ENCODE results near the gene PCIF1.
"Not testable (repeated sequence)": the region's sequence is repeated elsewhere in the genome, so short reads cannot be mapped to it uniquely, and the experiment has no call there.

Gene PCIF1

GRCh38 chr20:45934586-45935415 lies at the start of gene PCIF1:
Gene PCIF1 (plus strand): TSS chr20:45934683. CDS start chr20:45939000, 4,317 bp downstream.
- DNase-seq, result peak; percentile 99

DNA sequence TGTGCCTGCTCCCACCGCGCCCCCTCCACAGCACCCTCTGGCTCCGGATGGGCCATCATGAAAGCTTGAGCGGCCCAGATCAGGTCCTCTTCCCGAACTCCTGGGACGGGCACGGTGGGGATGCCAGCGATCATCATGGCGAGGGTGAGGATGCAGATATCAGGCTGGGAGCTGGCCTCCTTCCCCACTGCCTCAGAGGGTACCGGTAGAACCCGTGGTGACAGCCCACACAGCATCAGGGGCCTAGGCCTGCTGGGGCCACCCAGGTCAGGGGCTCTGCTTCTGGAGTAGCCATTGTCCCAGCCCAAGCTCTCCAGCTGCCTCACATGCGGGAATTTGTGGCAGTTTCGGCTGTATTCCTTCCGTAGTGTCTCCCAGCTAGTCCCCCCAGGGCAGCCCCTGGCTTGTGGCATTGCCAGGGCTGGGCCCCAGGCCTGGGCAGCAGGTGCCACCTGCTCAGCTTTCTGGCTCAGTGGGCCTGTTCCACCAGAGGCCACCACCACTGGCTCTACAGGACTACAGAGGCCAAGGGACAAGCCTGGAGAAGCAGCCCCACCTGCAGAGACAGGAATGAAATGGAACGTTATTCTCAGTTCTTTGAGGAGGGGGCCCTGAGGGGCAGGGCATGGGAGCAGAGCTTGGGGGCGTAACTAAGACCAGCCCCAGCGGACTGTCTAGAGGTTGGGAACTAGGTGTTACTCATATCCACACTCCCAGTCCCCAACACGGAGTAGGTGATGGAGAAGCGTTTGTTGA lies 47.7 kb upstream of the PCIF1 start:
- DNase-seq, result no peak

- no peak for DNase-seq
Observed at GRCh38 chr20:45887346-45887715, 47.2 kb upstream of the PCIF1 start, which contains the start of gene SPATA25. Gene SPATA25 (minus strand): TSS chr20:45887622. CDS start chr20:45887590, 32 bp downstream.

DNA sequence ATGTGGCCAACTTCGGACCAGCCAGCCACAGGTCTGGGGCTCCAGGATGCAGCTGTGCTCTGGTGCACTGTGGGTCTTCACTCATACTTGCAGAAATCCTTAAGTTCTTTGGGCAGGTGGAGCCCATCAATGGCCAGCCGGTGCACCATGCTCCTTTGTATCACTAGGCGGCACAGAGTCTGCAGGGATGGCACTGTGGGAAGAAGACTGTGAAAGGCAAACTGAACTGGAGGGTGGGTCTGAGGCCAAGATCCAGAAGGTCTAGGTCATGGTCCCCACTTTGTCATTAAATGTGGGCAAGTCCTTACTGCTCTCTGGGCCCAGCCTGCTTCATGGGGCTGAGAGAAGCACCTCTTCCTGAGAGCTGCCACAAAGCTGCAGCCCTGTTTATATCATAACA lies 45.8 kb upstream of the PCIF1 start:
- DNase-seq, result no peak

DNA sequence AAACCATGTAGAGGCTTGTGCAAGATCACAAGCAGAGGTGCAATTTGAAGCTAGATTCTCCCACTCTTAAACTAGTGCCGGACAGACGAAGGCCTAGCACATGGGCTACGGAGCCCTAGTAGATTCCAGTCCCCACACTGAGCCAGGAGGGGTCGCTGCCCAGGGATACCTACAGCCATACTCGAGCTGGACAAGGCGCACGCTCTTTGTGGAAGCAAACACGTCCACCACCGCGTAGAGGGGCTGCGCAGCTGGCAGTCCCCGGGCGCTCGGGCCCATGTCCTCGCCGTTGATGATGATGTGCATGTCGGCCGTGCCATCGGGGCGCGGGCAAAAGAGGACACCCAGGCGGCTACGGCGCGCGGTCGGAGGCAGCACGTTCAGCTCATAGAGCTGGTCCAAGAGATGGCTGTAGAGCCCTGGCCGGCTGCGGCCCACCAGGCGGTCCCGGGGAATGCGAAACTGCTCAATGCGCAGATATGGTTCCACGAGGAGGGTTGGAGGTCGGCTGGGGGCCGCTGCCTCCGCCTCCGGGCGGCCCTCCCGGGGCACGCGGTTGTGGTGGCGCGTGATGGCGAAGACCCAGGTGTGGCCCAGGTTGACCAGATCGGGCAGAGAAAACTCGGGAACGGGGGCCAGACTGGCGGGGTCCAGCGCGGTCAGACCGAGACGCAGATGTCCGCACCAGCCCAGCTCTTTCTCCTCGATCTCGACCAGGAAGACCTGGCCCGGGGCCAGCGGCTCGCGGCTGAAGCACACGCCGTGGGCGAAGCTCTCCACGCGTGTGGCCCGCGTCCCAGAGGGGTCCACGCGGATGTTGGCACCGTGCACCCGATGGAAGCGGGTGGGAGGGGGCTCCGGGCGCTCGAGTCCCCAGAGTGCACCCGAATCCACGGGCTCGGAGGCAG lies 44.2 kb upstream of the PCIF1 start:
- peak; percentile 87 for DNase-seq

DNA sequence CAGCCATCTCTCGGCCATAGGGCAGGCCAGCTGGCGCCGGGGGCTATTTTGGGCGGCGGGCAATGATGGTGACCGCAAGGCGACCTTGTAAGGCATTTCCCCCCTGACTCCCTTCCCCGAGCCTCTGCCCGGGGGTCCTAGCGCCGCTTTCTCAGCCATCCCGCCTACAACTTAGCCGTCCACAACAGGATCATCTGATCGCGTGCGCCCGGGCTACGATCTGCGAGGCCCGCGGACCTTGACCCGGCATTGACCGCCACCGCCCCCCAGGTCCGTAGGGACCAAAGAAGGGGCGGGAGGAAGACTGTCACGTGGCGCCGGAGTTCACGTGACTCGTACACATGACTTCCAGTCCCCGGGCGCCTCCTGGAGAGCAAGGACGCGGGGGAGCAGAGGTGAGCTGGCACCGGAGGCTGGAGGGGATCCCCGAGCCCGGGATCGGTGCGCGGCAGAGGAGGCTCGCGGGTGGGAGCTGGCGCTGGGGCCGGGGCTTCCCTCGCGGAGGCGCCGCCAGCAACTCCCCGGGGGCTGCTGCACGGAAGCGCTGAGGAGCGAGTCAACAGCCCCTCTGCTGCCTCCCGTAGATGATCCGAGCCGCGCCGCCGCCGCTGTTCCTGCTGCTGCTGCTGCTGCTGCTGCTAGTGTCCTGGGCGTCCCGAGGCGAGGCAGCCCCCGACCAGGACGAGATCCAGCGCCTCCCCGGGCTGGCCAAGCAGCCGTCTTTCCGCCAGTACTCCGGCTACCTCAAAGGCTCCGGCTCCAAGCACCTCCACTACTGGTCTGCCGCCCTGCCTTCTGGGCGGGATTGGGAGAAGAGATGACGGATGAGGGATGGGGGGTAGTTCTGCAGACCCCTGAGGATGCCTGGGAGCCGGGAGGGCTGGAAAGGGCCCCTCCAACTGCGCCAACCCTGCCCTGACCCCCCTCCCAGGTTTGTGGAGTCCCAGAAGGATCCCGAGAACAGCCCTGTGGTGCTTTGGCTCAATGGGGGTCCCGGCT lies 43.2 kb upstream of the PCIF1 start, which contains the start of the genes CTSA and NEURL2:
Gene CTSA (plus strand): TSS at position 351 of the 999 bp plus-strand sequence. CDS start 234 bp downstream, at position 585.
Gene NEURL2 (minus strand): TSS at position 224 of the 999 bp plus-strand sequence. CDS start 217 bp downstream, at position 7.
- peak; percentile 96 for DNase-seq

- DNase-seq, result no peak
Observed at GRCh38 chr20:45892049-45892825, 42.2 kb upstream of the PCIF1 start.

DNA sequence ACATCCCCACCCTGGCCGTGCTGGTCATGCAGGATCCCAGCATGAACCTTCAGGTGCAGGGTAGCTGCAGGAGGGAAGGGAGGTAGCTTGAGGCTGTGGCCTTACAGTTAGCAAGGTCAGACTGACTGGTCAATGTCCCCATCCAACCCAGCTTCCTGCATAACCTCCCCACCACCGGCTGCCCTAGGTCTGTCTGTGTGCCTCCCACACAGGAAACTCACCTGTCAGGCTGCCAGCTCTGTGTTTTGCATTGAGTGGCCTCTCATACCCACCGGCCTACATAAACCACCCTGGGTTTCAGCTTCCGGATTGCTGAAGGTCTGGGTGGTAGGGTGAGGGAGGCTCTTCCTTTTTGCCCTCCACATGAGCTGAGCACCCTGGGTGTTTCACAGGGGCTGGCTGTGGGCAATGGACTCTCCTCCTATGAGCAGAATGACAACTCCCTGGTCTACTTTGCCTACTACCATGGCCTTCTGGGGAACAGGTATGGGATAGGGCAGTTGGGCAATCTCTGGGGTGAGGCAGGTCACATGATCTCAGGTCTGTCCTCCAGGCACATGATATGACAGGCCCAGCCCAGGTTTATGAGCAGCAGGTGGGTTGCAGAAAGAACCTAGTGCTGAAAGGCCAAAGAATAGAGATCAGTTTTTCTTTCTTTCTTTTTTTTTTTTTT lies 41.5 kb upstream of the PCIF1 start:
- DNase-seq, result no peak

DNA sequence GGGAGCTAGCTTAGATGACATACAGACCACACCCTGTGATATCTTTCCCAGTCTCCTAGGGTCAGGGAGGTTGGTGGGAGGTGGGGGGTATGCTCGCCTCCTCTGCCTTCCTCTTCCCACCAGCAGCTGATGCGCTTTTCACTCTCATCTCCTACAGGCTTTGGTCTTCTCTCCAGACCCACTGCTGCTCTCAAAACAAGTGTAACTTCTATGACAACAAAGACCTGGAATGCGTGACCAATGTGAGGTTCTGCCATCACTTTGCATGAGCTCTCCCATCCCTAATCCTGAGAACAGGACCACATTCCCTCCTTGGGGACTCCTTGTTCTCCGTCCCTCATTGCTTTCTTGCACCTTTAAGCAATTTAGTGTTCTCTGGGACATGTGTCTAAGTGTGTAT lies 40.7 kb upstream of the PCIF1 start:
- DNase-seq, result no peak

DNA sequence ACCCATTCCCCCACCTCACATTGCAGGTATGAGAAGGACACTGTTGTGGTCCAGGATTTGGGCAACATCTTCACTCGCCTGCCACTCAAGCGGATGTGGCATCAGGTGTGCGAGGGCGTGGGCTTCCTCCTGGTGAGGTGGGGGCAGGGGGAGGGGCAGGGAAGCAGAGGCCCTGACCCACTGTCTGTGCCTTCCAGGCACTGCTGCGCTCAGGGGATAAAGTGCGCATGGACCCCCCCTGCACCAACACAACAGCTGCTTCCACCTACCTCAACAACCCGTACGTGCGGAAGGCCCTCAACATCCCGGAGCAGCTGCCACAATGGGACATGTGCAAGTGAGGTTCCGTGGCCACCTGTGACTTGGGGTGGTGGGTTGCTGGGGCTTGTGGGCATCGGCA lies 39.7 kb upstream of the PCIF1 start:
- no peak for DNase-seq

- DNase-seq, result no peak
Observed at GRCh38 chr20:45896641-45897161, 37.8 kb upstream of the PCIF1 start.

DNA sequence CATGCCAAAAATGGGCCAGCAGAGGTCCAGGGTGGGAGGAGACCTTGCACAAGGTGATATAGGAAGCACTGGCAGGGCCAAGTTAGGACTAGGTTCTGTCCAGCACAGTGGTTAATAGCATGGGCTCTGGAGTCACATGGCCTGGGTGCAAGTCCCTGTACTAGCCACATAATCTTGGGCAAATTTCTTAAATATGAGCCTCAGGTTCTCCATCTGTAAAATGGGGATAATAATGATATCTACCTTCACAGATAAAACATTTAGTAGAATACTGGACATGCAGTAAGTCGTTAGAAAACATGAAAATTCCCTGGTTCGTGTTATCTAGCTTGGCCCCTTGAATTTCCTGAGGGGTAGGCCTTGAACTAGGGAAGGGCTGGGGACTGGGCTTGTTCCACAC lies 37.2 kb upstream of the PCIF1 start:
- DNase-seq, result no peak

DNA sequence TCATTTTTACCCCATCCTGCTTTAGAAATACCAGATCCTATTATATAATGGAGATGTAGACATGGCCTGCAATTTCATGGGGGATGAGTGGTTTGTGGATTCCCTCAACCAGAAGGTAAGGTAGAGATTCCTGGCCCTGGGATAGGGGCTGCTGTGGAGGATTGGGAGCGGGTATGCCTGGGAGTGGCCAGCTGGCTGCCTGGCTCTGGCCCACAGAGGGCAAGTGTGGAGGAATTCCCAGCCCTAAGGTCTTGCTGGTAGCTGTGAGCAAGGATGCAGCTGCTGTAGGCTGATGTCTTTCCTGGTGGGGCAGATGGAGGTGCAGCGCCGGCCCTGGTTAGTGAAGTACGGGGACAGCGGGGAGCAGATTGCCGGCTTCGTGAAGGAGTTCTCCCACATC lies 36.8 kb upstream of the PCIF1 start:
- no peak for DNase-seq

GRCh38 chr20:45898285-45898684 lies 36.2 kb upstream of the PCIF1 start:
- DNase-seq, result no peak

DNA sequence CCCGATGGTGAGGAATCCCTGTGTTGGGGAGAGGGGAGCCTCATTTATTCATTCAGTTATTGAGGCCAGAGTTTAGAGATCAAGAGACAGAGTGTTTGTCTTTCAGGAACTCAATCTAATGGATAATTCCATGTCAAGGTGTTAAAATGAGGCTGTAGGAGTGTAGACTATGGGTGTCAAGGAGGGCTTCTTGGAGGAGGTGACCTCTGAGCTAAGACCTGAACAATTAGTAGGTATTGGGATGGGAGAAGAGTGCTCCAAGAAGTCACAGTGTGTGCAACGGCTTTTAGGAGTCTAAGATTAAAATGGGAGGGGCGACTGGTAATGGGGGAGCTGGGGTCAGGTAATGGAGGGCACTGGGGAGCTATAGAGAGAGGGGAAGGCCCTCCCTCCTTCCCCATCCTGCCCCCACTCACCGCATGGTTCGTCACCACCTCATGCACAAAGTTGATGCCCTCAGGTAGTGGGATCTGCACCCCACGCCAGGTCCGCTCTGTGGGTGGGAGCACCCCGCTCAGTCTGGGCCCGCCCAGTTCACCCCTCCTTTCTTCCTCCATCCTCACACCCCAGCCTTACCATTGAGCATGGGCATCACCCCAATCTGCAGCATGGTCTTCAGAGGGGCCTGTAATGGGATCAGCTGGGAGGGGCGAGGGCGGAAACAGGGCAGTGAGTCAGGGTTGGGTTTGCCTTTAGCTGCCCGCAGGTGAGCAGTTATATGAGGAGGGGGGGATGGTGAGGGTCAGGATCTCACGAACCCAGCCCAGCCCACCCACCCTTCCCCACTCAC lies 35.2 kb upstream of the PCIF1 start:
- no peak for DNase-seq

- DNase-seq, result not testable (repeated sequence)
Observed at GRCh38 chr20:45901332-45901731, 33.2 kb upstream of the PCIF1 start.

GRCh38 chr20:45902199-45902701 lies 32.2 kb upstream of the PCIF1 start:
- DNase-seq, result no peak

All from right forelimb (tissue), 1 donor.